ENCODE data around the gene GTPBP3.

DNA sequence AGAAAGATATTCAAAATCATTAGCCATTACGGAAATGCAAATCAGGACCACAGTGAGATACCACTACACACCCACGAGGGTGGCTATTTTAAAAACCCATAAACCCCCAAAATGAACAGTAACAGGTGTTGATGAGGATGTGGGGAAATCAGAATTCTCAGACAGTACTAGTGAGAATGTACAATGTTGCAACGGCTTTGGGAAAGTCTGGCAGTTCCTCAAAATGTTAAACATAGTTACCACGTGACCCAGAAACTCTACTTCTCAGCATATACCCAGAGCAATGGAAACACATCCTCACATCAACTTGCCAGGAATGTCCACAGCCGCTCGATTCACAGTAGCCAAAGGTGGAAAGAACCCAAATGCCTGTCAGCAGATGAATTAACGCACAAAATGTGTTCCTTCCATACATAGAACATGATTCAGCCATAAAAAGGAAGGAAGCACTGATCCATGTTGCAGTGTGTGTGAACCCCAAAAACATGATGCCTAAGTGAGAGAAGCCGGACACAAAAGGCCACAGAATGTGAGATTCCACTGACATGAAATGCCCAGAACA, 32.8 kb downstream of the GTPBP3 start:
- TF ChIP-seq, protein P1, sequence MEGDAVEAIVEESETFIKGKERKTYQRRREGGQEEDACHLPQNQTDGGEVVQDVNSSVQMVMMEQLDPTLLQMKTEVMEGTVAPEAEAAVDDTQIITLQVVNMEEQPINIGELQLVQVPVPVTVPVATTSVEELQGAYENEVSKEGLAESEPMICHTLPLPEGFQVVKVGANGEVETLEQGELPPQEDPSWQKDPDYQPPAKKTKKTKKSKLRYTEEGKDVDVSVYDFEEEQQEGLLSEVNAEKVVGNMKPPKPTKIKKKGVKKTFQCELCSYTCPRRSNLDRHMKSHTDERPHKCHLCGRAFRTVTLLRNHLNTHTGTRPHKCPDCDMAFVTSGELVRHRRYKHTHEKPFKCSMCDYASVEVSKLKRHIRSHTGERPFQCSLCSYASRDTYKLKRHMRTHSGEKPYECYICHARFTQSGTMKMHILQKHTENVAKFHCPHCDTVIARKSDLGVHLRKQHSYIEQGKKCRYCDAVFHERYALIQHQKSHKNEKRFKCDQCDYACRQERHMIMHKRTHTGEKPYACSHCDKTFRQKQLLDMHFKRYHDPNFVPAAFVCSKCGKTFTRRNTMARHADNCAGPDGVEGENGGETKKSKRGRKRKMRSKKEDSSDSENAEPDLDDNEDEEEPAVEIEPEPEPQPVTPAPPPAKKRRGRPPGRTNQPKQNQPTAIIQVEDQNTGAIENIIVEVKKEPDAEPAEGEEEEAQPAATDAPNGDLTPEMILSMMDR (IDR thresholded peaks at IDR 0.05) = no peak
- no peak for TF ChIP-seq POLR2AphosphoS5 (IDR thresholded peaks at IDR 0.05)
- TF ChIP-seq EP300 (IDR thresholded peaks at IDR 0.05) = no peak
- no peak for TF ChIP-seq POLR2A (IDR thresholded peaks at IDR 0.05)
